Measurements from ENCODE around the gene DDX27. TPM values are rescaled to one million over a fixed set of nuclear protein-coding genes. Genes with fewer than 3 reads are reported as not detected.
A peak's percentile ranks its signal among the peaks of the same experiment; 100 is the strongest.

The DDX27 gene
- total and polyA plus RNA-seq, 12 donors: 11.0 to 26.2 (median 13.2) TPM

GRCh38 chr20:49288784-49289696 is 69.8 kb downstream of the DDX27 start:
- H3K27ac ChIP-seq: no peak overlapping the region
- H3K27me3 ChIP-seq: no peaks in the 10 kb centered on the region
- H3K4me3 ChIP-seq: no peak overlapping the region
- intact Hi-C loops (cut with DNase I): no loop called here
- no peak for DNase-seq
- WGBS, 2 donors: 94 to 96% methylated on average over 10 of the region's 10 CpGs
- ATAC-seq: no peak
- H3K4me1 ChIP-seq: peaks cover 0 to 17% (median 0%) of the 10 kb centered on the region in 9 donors
- H3K36me3 ChIP-seq: peaks cover 7 to 90% (median 79%) of the 10 kb centered on the region in 9 donors
- TF ChIP-seq CTCF (IDR thresholded peaks at IDR 0.05): no peak
- peaks cover 0 to 47% (median 25%) of the 10 kb centered on the region in 11 donors for H3K9me3 ChIP-seq

GRCh38 chr20:49290608-49291191 is 71.5 kb downstream of the DDX27 start:
- 85 to 91% methylated on average over 6 of the region's 6 CpGs for WGBS, 2 donors

GRCh38 chr20:49291200-49291599 is 72.0 kb downstream of the DDX27 start:
- Histone ChIP-seq H3K4me3 (no peak overlapping the region), H3K36me3 (peaks cover 7 to 76% (median 63%) of the 10 kb centered on the region in 9 donors), H3K4me1 (peaks cover 0 to 4% (median 0%) of the 10 kb centered on the region in 9 donors), H3K27me3 (no peaks in the 10 kb centered on the region), H3K9me3 (peaks cover 0 to 25% (median 17%) of the 10 kb centered on the region in 11 donors), H3K27ac (no peak overlapping the region)
- intact Hi-C loops (cut with DNase I): no loop called here
- WGBS, 2 donors: 48 to 88% methylated on average over 1 of the region's 1 CpG
- ATAC-seq: peak in 1 of 8 donors; percentile 11
- no peak for DNase-seq
- TF ChIP-seq CTCF (IDR thresholded peaks at IDR 0.05): no peak

More at GRCh38 chr20:49290608-49291191, 71.5 kb downstream of the DDX27 start:
- Histone ChIP-seq H3K27ac (no peak overlapping the region), H3K27me3 (no peaks in the 10 kb centered on the region), H3K36me3 (peaks cover 7 to 76% (median 67%) of the 10 kb centered on the region in 9 donors), H3K4me1 (peaks cover 0 to 4% (median 0%) of the 10 kb centered on the region in 9 donors), H3K9me3 (peaks cover 0 to 30% (median 22%) of the 10 kb centered on the region in 11 donors), H3K4me3 (no peak overlapping the region)
- TF ChIP-seq CTCF (IDR thresholded peaks at IDR 0.05): no peak
- ATAC-seq: peak in 1 of 8 donors; percentile 9
- DNase-seq: no peak
- intact Hi-C loops (cut with DNase I): no loop called here

- H3K36me3 ChIP-seq: peaks cover under 1 to 70% (median 55%) of the 10 kb centered on the region in 9 donors
Measured at GRCh38 chr20:49292010-49292409, 72.8 kb downstream of the DDX27 start.

More at GRCh38 chr20:49292010-49292409, 72.8 kb downstream of the DDX27 start:
- TF ChIP-seq CTCF (IDR thresholded peaks at IDR 0.05): no peak
- ATAC-seq (no peak), DNase-seq (no peak)
- intact Hi-C loops (cut with DNase I): no loop called here
- Histone ChIP-seq H3K4me3 (no peak overlapping the region), H3K9me3 (peaks cover 0 to 17% (median 9%) of the 10 kb centered on the region in 11 donors), H3K4me1 (peaks cover 0 to 4% (median 0%) of the 10 kb centered on the region in 9 donors), H3K27ac (no peak overlapping the region), H3K27me3 (no peaks in the 10 kb centered on the region)
- WGBS, 2 donors: 54 to 75% methylated on average over 3 of the region's 3 CpGs
